Activated naive CD4-positive, alpha-beta T cell treated with anti-CD3 and anti-CD28 coated beads, Interleukin-2, amount 50 U/mL, for 72 hours (primary cell): ENCODE measurements around the gene HECTD1. TPM values are rescaled to one million over a fixed set of nuclear protein-coding genes. Genes with fewer than 3 reads are reported as not detected.
A peak's percentile ranks its signal among the peaks of the same experiment; 100 is the strongest.
"Not testable (repeated sequence)": the region's sequence is repeated elsewhere in the genome, so short reads cannot be mapped to it uniquely, and the experiment has no call there.

Experiments
- ATAC-seq, 2 donors: fragments of 150-1000 bp; cut with Tn5 transposase; 2 replicates each; pipeline ENCODE4 v1.10.0; 2021; ENCODE audit warnings: mild to moderate bottlenecking in 2 of 2, moderate library complexity in 2 of 2
- DNase-seq, 2 donors: peaks; one replicate each; pipeline ENCODE4 v3.0.0; 2021 to 2022; ENCODE audit warnings: low spot score in 2 of 2
- H3K27ac Mint-ChIP-seq, 2 donors: one replicate each; pipeline ENCODE4 v1.8.0; 2022; ENCODE audit warnings: mild to moderate bottlenecking in 2 of 2, mixed read lengths in 2 of 2
- H3K36me3 Mint-ChIP-seq, 2 donors: one replicate each; pipeline ENCODE4 v1.8.0; 2022; ENCODE audit warnings: mixed read lengths in 2 of 2
- H3K9me3 Mint-ChIP-seq, 2 donors: one replicate each; pipeline ENCODE4 v1.8.0; 2022; ENCODE audit warnings: mixed read lengths in 2 of 2
- total RNA-seq, 2 donors: library from RNA; stranded (reverse); gene quantifications; one replicate each; pipeline ENCODE4 v1.2.3, GENCODE V29; 2022

The HECTD1 gene
- total RNA-seq, 2 donors from 2014 or later = 75.5 to 87.5 TPM

DNA sequence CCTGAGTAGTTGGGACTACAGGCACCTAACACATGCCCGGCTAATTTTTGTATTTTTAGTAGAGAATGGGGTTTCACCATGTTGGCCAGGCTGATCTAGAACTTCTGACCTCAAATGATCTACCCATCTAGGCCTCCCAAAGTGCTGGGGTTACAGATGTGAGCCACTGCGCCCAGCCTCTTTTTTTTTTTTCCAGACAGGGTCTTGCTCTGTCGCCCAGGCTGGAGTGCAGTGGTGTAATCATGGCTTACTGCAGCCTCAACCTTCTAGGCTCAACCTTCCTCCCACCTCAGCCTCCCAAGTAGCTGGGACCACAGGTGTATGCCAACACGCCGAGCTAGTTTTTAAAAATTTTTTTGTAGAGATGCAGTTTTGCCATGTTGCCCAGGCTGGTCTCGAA lies 25.6 kb downstream of the HECTD1 start:
- H3K36me3 Mint-ChIP-seq = not testable (repeated sequence)

DNA sequence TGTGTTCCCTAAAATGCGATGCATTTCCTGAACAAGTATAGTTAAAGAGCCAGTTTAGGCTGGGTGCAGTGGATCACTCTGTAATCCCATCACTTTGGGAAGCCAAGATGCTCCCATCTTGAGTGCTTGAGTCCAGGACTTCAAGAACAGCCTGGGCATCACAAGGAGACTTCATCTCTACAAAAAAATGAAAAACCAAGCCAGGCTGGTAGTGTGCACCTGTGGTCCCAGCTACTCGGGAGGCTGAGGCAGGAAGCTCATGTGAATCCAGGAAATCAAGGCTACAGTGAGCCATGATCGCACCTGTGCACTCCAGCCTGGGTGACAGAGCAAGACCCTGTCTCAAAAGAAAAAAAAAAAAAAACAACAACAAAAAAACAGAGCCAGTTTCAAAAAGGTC lies 26.3 kb downstream of the HECTD1 start:
- no peaks in the 10 kb centered on the region for H3K9me3 Mint-ChIP-seq
- no peak overlapping the region for H3K27ac Mint-ChIP-seq
- ATAC-seq (no peak), DNase-seq (no peak)
- H3K36me3 Mint-ChIP-seq = peaks cover 6 to 9% of the 10 kb centered on the region in 2 donors

More for the DNA sequence above, 25.6 kb downstream of the HECTD1 start:
- H3K27ac Mint-ChIP-seq, H3K9me3 Mint-ChIP-seq, ATAC-seq, DNase-seq: not testable (repeated sequence)

DNA sequence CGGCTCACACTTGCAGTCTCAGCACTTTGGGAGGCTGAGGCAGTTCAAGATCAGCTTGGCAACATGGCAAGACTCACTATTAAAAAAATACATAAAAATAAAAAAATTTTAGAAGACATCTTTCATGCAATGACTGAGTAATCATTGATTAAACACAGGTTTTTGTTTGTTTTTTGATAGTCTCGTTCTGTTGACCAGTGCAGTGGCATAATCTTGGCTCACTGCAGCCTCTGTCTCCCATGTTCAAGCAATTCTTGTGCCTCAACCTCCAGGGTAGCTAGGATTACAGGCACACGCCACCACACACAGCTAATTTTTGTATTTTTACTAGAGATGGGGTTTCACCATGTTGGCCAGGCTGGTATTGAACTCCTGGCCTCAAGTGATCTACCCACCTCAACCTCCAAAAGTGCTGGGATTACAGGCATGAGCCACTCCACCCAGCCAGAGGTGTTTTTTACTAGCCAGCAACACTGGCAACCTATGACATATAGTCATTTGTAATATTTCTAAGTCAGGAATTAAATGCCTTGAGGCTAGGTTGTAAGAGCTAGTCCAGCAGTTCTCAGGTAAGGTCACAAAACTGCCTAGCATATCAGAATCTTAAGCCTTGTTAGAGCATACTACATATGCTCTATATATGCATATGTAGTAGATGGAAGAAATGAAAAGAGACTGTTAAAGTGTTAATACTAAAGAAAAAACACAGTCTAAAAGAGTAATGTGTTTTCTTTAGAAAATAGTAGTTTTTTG lies 27.1 kb downstream of the HECTD1 start:
- H3K27ac Mint-ChIP-seq = no peak overlapping the region
- no peaks in the 10 kb centered on the region for H3K9me3 Mint-ChIP-seq
- H3K36me3 Mint-ChIP-seq = peaks cover 0 to 9% of the 10 kb centered on the region in 2 donors

DNA sequence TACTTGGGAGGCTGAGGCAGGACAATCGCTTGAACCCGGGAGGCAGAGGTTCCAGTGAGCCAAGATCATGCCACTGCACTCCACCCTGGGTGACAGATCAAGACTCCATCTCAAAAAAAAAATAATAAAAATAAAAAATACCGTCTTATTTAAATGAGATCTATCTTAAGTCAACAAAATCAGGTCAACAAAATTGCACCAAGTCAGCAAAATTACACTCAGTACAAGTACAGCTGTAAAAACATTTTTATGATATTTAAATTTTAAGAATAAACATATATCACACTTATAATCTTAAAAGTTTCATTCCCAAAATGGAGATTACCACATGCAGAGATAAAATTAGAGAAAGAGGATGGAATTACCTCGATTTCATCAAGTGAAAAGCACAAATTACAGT lies 33.2 kb downstream of the HECTD1 start:
- H3K36me3 Mint-ChIP-seq = peaks cover 0 to 9% of the 10 kb centered on the region in 2 donors
- H3K9me3 Mint-ChIP-seq = no peaks in the 10 kb centered on the region
- no peak overlapping the region for H3K27ac Mint-ChIP-seq
- ATAC-seq = no peak
- no peak for DNase-seq

More for the DNA sequence above, 27.1 kb downstream of the HECTD1 start:
- no peak for DNase-seq
- ATAC-seq = no peak

DNA sequence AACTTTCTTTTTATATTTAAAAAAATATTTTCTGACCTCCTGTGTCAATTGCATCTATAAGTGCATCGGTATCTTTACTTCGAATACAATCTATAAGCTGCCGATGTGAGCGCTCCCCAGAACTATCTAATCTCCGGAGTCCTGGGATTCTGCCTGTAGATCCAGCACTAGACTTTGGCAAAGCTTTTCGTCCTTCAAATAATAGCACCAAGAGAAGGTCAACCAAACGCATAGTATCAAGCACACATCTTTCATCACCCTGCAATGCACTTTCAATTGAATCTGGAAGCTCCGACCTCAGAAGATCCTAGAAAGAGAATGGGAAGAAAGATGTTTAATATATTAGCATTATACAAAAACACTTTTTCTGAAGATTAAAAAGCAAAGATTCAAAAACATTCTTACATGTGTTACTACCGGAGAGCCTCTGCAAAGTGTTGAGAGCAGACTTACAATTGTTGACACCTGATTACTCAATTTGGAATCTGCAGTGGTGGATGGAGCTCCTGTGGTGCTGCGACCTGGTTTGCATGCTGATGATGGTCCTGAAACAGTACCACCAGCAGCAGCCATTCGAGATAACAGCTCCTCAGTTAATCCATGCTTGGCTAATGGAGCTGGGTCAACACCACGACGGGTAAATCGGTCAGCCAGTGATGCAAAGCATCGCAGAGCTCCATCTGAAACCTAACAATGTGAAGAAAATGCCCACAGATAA lies 34.3 kb downstream of the HECTD1 start:
- H3K9me3 Mint-ChIP-seq = no peaks in the 10 kb centered on the region
- H3K36me3 Mint-ChIP-seq = peaks cover 0 to 9% of the 10 kb centered on the region in 2 donors
- DNase-seq (no peak), ATAC-seq (no peak)
- H3K27ac Mint-ChIP-seq = no peak overlapping the region

DNA sequence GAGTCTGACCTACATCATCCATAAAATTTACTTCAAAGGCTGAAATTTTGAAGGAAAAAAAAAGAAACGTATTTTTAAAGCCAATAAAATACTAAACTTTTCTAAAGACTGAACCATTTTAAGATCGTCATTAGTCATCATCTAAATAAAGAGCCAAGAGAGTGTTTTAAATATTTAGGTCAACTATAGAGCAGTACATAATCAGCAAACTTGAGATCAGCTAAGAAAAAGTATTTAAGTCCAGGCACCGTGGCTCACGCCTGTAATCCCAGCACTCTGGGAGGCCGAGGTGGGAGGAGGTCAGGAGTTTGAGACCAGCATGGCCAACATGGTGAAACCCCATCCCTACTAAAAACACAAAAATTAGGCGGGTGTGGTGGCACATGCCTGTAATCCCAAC lies 35.5 kb downstream of the HECTD1 start:
- Mint-ChIP-seq H3K36me3 (peaks cover 0 to 8% of the 10 kb centered on the region in 2 donors), H3K9me3 (no peaks in the 10 kb centered on the region), H3K27ac (no peak overlapping the region)
- ATAC-seq (no peak), DNase-seq (no peak)

DNA sequence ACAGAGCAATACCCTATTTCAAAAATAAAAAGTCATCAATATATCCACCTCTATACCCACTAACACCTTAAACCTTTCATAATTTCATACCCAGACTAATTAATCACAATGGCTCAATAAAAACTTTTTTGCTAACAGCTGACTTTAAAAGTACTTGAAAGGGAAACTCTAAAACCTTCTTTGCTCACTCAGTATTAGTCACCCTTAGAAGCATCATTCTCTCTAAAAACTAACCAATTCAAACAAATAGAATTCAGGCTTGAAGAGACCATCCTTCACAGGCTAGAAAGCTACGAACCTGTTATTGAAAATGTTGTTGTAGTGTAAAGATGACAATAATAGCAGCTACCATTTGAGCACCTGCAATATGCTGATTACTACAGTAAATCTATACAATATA lies 37.2 kb downstream of the HECTD1 start:
- no peak for DNase-seq
- no peak for ATAC-seq
- Mint-ChIP-seq H3K27ac (no peak overlapping the region), H3K36me3 (peaks cover 0 to 8% of the 10 kb centered on the region in 2 donors), H3K9me3 (no peaks in the 10 kb centered on the region)

DNA sequence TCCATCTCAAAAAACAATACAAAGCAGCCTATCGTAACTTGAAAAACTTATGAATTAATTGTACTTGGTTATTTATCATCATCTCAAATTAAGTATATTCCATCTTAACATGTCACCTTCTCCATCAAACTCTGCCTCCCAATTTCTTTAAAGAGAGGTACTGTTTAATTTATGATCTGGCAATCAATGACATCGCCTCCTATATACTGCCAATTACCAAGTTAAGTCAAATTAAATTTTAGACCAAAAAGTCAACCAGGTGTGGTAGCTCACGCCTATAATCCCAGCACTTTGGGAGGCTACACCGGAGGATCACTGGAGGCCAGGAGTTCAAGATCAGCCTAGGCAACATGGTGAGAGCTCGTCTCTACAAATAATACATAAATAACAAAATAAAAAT lies 37.7 kb downstream of the HECTD1 start:
- ATAC-seq (no peak), DNase-seq (no peak)
- Mint-ChIP-seq H3K36me3 (peaks cover 0 to 8% of the 10 kb centered on the region in 2 donors), H3K9me3 (no peaks in the 10 kb centered on the region), H3K27ac (no peak overlapping the region)

DNA sequence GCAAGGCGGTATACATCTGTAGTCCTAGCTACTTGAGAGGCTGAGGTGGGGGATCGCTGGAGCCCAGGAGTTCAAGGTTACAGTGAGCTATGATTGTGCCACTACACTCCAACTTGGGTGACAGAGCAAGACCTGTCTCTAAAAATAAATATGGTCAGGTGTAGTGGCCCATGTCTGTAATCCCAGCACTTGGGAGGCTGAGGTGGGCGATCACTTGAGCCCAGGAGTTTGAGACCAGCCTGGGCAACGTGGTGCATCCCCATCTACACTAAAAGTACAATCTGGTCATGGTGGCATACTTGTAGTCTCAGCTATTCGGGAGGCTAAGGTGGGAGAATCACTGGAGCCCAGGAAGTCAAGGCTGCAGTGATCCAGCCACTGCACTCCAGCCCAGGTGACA lies 40.6 kb downstream of the HECTD1 start:
- Mint-ChIP-seq H3K9me3 (no peaks in the 10 kb centered on the region), H3K36me3 (peaks cover 0 to 8% of the 10 kb centered on the region in 2 donors), H3K27ac (no peak overlapping the region)
- ATAC-seq (no peak), DNase-seq (no peak)

DNA sequence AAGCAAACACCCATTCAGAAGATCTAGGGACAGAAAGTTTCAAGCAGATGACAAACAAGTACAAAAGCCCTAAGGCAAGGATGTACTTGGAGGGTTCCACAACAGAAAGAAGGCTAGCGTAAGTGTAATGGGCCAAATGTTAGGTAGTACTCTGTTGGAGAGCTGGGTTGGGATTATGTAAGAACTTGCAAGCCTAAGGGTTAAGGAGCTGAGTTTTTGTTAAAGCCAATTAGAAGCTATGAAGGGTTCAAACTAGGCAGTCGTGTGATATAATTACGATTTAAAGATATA lies 41.4 kb downstream of the HECTD1 start:
- no peak for DNase-seq
- peak overlapping the region in 1 of 2 donors; percentile 16 for H3K27ac Mint-ChIP-seq
- H3K9me3 Mint-ChIP-seq = no peaks in the 10 kb centered on the region
- peaks cover 0 to 8% of the 10 kb centered on the region in 2 donors for H3K36me3 Mint-ChIP-seq
- ATAC-seq = no peak

DNA sequence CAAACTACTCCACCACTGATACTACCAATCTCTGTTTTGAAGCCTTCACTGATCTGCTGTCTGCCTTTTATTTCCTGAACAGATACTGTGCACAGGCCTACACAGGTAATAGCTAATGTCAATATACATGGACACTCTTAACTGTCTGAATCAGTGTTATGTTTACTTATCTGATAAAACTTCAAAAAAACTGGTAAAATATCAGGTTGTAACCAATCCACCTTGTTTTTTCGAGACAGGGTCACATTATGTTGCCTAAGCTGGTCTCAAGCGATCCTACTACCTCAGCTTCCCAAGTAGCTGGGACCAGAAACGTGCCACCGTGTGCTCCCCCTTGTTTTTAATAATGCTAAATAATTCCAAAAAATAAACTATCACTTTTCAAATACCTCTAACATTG lies 43.5 kb downstream of the HECTD1 start:
- no peak for ATAC-seq
- no peak overlapping the region for H3K27ac Mint-ChIP-seq
- H3K9me3 Mint-ChIP-seq = no peaks in the 10 kb centered on the region
- DNase-seq = no peak
- H3K36me3 Mint-ChIP-seq = peaks cover 0 to 8% of the 10 kb centered on the region in 2 donors

DNA sequence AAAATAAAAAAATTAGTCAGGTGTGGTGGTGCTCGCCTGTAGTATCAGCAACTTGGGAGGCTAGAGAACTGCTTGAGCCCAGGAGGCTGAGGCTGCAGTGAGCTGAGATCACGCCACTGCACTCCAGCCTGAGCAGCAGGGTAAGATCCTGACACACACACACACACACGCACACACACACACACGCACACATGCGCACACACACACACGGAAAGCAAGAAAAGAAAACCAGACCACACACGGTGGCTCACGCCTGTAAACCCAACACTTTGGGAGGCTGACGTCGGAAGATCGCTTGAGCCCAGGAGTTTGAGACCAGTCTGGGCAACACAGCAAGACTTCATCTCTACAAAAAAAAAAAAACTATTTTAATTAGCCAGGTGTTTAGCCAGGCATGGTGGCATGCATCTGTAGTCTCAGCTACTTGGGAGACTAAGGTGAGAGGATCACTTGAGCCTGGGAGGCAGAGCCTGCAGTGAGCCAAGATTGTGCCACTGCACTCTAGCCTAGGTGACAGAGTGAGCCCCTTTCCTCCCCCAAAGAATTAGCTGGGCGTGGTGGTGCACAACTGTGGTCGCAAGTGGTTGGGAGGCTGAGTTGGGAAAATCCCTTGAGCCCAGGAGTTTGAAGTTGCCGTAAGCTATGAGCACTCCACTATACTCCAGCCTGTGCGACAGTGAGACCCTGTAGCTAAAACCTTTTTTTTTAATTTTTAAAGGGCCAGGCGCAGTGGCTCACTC lies 44.5 kb downstream of the HECTD1 start:
- H3K9me3 Mint-ChIP-seq = no peaks in the 10 kb centered on the region
- DNase-seq = no peak
- H3K27ac Mint-ChIP-seq = no peak overlapping the region
- H3K36me3 Mint-ChIP-seq = peaks cover 0 to 8% of the 10 kb centered on the region in 2 donors
- no peak for ATAC-seq

DNA sequence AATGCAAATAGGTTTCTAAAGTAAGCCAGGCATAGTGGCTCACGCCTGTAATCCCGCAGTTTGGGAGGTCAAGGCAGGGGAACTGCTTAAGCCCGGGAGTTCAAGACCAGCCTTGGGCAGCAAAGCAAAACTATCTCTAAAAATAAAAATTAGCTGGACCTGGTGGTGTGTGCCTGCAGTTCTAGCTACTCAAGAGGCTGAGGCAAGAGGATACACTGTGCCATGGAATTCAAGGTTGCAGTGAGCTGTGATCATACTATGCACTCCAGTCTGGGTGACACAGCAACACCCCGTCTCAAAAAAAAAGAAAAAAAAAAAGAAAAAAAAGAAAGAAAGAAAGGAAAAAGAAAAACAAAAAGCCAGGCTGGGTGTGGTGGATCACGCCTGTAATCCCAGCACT lies 46.3 kb downstream of the HECTD1 start:
- DNase-seq (no peak), ATAC-seq (no peak)
- peak overlapping the region in 1 of 2 donors; percentile 88 for H3K27ac Mint-ChIP-seq
- no peaks in the 10 kb centered on the region for H3K36me3 Mint-ChIP-seq
- no peaks in the 10 kb centered on the region for H3K9me3 Mint-ChIP-seq

DNA sequence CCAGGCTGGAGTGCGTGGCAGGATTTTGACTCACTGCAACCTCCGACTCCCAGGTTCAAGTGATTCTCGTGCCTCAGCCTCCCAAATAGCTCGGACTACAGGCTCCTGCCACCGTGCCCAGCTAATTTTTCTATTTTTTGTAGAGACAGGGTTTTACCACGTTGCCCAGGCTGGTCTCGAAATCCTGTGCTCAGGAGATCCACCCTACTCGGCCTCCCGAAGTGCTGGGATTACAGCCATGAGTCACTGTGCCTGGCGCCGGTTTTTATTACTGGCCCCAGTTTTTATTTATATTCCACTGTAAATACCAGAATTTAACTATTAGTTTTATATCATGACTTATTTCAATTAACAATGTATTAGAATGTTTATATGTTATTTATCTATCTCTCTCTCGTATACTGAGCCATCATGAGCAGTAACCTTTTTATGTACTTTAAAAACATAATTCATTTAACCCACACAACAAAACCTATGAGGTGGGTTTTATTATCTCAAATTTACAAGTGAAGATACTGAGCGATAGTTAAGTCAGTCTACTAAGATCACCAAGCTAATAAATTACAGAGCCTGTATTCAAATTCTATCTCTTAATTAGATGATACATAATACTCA lies 47.8 kb downstream of the HECTD1 start:
- Mint-ChIP-seq H3K27ac (no peak overlapping the region), H3K36me3 (peaks cover 6 to 7% of the 10 kb centered on the region in 2 donors)
- DNase-seq = no peak

DNA sequence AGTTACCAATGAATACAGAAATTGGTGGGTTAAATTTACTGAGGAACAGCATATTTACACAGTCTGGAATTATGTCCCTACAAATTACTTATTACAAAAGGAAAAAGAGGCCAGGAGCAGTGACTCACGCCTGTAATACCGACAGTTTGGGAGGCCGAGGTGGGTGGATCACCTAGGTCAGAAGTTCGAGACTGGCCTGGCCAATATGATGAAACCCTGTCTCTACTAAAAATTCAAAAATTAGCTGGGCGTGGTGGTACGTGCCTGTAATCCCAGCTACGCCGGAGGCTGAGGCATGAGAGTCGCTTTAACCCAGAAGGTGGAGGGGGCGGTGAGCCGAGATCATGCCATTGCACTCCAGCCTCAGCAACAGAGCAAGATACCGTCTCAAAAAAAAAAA lies 52.6 kb downstream of the HECTD1 start:
- Mint-ChIP-seq H3K27ac (peak overlapping the region; percentile 63 to 85), H3K9me3 (no peaks in the 10 kb centered on the region), H3K36me3 (peaks cover 10 to 11% of the 10 kb centered on the region in 2 donors)
- no peak for DNase-seq
- no peak for ATAC-seq

More for the DNA sequence above, 47.8 kb downstream of the HECTD1 start:
- ATAC-seq = no peak
- H3K9me3 Mint-ChIP-seq = no peaks in the 10 kb centered on the region

DNA sequence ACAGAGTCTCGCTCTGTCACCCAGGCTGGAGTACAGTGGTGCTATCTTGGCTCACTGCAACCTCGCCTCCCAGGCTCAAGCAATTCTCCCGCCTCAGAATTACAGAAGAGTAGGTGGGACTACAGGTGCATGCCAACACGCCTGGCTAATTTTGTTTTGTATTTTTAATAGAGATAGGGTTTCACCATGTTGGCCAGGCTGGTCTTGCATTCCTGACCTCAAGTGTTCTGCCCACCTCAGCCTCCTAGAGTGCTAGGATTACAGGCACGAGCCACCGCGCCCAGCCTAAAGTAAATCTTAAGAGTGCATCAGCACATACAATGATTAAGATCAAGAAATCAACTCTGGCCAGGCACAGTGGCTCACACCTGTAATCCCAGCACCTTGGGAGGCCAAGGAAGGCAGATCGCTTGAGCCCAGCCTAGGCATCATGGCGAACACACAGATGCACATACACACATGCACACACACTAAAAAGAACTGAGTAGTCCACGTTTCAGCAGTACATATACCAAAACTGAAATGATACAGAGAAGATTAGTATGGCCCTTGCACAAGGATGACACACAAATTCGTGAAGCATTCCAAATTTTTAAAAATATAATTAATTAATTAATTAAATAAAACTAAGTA lies 65.0 kb downstream of the HECTD1 start:
- peaks cover 0 to 6% of the 10 kb centered on the region in 2 donors for H3K36me3 Mint-ChIP-seq
- DNase-seq = no peak

More for the DNA sequence above, 65.0 kb downstream of the HECTD1 start:
- no peak for ATAC-seq
- H3K9me3 Mint-ChIP-seq = no peaks in the 10 kb centered on the region
- no peak overlapping the region for H3K27ac Mint-ChIP-seq
